HG03432 (cell line): ENCODE data around the gene ZNF425.
"Not testable (repeated sequence)": the region's sequence is repeated elsewhere in the genome, so short reads cannot be mapped to it uniquely, and the experiment has no call there.

Experiments used
- ATAC-seq: cut with Tn5 transposase; IDR thresholded peaks from one replicate; pipeline ENCODE4 v1.9.1; 2021; ENCODE audit warnings: mild to moderate bottlenecking, moderate library complexity; ENCODE audit not compliant: unreplicated experiment

ZNF425 gene, protein sequence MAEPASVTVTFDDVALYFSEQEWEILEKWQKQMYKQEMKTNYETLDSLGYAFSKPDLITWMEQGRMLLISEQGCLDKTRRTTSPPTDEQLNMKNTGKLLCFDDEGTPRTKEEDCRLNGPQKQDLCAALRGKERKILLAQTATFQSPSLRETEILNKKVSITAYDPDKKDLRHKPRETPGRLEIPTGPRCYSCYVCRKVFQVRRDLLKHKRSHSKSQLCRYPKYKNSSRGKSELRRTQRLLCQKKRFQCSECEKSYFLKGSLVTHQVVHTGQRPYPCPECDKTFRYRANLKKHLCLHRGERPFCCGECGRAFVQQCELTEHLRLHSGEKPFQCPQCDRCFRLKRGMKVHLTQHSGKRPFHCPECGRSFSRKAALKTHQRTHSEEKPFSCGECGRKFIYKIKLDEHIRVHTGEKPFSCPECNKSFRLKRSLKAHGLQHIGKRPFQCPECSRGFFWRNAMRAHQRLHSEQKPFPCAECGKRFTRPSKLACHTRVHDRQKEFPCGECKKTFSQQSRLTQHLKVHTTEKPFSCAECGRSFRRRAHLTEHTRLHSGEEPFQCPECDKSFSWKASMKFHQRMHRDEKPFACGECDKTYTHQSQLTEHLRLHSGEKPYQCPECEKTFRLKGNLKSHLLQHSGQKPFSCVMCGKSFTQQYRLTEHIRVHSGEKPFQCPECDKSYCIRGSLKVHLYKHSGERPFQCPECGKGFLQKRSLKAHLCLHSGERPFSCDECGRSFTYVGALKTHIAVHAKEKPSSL

GRCh38 chr7:149125863-149126661 is at the start of gene ZNF425:
TSS of gene ZNF425 (minus strand) at chr7:149126324. CDS start at chr7:149126213, 111 bp downstream.
- peak; percentile 87 for ATAC-seq

DNA sequence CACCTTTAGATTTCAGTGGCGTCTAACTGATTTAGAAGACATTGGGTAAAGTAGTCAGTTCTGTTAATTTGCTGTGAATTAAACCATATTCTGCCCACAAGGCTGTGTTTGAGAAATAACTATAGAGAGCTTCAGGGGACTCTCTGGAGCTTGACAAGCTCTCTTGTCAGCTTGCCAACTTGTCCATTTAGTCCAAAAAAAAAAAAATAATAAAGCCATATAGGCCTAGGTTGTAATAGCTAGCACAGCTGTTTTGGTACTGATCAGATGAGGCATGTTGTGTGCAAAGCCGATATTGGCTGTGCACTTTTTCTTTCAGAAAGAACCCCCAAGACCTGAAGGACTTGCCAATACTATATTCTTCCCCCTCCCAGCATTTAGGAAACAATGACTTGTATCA is 49.0 kb upstream of the ZNF425 start:
- ATAC-seq = no peak

- no peak for ATAC-seq
Measured at GRCh38 chr7:149172534-149172920, 46.4 kb upstream of the ZNF425 start.

- ATAC-seq = no peak
Measured at GRCh38 chr7:149171892-149172533, 45.9 kb upstream of the ZNF425 start.

- ATAC-seq = no peak
Measured at GRCh38 chr7:149166630-149167352, 40.7 kb upstream of the ZNF425 start.

GRCh38 chr7:149166142-149166541 is 40.0 kb upstream of the ZNF425 start:
- ATAC-seq = no peak

- no peak for ATAC-seq
Measured at GRCh38 chr7:149161241-149161848, 35.2 kb upstream of the ZNF425 start.

GRCh38 chr7:149156898-149157297 is 30.8 kb upstream of the ZNF425 start:
- ATAC-seq = no peak

DNA sequence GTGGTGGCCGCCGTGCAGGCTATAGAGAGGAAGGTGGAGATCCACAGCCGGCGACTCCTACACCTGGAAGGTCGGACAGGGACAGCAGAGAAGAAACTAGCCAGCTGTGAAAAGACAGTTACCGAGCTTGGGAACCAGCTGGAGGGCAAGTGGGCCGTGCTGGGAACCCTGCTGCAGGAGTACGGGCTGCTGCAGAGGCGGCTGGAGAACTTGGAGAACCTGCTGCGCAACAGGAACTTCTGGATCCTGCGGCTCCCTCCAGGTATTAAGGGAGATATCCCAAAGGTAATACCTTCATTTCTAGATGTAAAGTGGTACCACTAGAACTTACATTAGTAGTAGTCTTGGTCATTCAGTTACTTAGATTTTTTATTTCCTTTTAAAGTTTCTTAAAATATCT is 27.9 kb upstream of the ZNF425 start:
- no peak for ATAC-seq

- no peak for ATAC-seq
Measured at GRCh38 chr7:149153346-149153745, 27.2 kb upstream of the ZNF425 start.

GRCh38 chr7:149150981-149151380 is 24.9 kb upstream of the ZNF425 start:
- no peak for ATAC-seq

DNA sequence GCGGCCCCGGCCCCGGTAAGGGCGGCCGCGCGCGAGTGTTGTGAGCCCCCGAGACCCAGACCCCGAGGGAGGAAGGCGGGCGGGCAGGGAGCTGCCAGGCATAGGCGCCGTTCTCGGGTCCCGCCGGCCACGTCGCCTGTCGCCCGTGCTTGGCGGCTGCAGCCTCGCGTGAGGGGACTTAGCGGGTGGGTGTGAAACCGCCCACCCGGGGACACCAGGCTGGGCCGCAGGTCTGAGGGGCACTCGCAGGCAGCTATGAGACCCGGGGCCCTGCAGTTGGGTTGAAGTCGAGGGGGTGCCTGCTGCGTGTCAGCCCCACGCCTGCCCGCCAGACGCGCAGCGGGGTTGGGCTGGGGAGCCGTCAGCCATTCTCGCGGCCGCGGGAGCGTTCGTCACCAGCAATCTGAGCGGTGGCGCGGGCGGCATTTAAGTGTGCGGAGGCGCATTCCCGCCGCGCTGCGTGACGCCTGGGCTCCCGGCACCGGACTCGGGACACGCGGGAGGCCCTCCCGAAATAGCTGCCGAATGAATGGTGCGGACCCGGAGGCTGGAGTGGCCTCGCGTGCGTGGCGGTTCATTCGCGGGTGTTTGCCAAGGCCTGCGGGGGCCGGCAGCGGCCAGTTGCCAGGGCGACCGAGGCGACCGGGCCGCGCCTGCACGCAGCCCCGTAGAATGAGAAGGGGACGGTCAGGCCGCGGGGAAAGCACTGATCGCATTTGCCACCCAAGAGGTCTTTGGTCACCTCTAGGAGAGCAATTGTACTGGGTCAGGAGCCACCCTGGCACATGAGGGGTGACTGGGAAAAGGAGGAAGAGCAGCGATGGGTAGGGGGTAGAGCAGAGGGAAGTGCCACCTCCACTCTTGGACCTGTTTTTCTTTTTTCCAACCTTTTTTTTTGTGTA is 21.9 kb upstream of the ZNF425 start:
- ATAC-seq = peak; percentile 31

DNA sequence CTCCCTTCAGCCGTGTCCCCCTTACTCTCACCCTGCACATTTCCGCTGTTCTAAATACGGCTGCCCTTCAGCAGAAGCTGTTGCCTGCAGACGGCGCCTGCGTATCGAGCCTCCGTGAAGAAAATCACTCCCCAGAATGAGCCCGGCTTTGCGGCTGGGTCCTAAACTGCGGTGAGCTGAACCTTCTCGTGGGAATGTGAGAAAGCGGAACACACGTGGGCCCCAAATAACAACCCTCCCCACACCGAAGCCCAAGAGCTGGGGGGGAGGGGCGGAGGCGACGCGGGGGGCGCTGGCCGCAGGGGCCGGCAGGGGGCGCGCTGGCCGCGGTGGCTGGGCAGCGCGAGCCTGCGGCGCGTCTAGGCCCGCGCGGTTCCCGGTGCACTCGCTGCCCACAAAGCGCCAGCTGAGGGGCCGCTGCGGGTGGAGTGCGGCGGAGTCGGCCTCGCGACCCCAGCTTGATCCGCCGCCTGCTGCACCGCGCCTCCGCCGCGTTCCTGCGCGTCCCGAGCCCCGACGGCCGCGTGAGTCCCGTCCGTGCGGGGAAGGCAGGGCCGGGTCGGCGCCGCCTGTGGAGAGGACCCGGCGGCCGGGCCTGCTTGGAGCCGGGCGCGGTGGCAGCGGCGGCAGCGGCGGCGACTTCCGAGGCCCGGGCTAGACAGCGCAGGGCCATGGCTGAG is 21.1 kb upstream of the ZNF425 start, which contains the start of gene ZNF398:
Gene ZNF398 (plus strand): TSS at position 382 of the 680 bp plus-strand sequence. CDS start 290 bp downstream, at position 672.
- ATAC-seq = peak; percentile 78

- no peak for ATAC-seq
Measured at GRCh38 chr7:149145031-149145845, 19.1 kb upstream of the ZNF425 start.

- ATAC-seq = not testable (repeated sequence)
Measured at GRCh38 chr7:149144436-149144922, 18.4 kb upstream of the ZNF425 start.

GRCh38 chr7:149141893-149142292 is 15.8 kb upstream of the ZNF425 start:
- ATAC-seq = no peak

DNA sequence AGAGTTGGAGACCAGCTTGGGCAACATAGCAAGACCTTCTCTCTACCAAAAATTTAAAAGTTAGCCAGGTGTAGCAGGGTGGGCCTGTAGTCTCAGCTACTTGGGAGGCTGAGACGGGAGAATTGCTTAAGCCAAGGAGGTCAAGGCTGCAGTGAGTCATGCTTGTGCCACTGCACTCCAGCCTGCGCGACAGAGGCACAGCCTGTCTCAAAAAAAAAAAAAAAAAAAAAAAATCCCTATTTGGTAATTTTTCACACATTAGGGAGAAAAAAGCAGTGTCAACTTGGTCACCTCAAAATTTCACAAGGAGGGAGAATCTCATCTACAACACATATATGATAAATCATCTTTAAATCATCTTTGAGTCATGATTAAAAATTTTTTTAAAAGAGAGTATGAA is 14.7 kb upstream of the ZNF425 start:
- no peak for ATAC-seq
